ENCODE results near the gene NAA40. TPM values are rescaled to one million over a fixed set of nuclear protein-coding genes. Genes with fewer than 3 reads are reported as not detected.

Gene NAA40
- total and polyA plus RNA-seq, 2 donors (not counting 1 experiment from before 2014, with no cell fraction given) = 9.2 to 19.7 TPM

DNA sequence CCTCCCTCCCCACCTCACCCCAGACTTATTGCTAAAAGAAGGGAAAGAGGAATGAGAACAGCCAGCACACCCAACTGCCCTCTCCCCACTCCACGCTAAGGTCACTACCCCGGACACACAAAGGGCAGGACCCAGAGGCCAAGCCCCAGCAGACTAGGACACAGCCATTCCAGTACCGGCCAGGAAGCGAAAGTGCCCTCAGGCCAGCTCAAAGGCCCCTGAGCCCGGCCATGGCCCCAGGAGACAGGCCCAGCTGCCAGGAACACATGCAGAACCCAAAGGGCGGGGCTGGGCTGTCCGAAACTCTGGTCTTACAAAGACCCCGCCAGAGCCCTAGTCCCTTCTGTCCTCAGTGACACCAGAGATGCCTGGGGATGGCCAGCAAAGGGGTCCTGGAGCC lies 27.4 kb upstream of the NAA40 start:
- H3K4me2 ChIP-seq (ENCODE audit: extremely low read depth, insufficient read depth, low read length) = no peak overlapping the region
- H3K79me2 ChIP-seq (ENCODE audit: control insufficient read depth, insufficient read depth, low read length) = no peaks in the 10 kb centered on the region
- H3K4me1 ChIP-seq (ENCODE audit: control insufficient read depth, extremely low read depth, insufficient read depth, low read length) = peaks cover 3% of the 10 kb centered on the region
- no peak overlapping the region for H3K27ac ChIP-seq (ENCODE audit: insufficient read depth, low read length)
- H3K27me3 ChIP-seq (ENCODE audit: control insufficient read depth, insufficient read depth, low read length) = no peaks in the 10 kb centered on the region
- no peaks in the 10 kb centered on the region for H4K20me1 ChIP-seq (ENCODE audit: control insufficient read depth, extremely low read depth, insufficient read depth, low read length)
- no peak overlapping the region for H2AFZ ChIP-seq (ENCODE audit: low read length)
- H3K9ac ChIP-seq (ENCODE audit: insufficient read depth, low read length) = no peak overlapping the region
- DNase-seq (ENCODE audit: low read depth in 2 of 2) = no peak
- no peak overlapping the region for H3K4me3 ChIP-seq (replicated peaks in 1 of 4; ENCODE audit: control extremely low read depth in 1 of 4, insufficient read depth in 1 of 4, low read depth in 3 of 4, low read length in 4 of 4)
- no peaks in the 10 kb centered on the region for H3K9me3 ChIP-seq (ENCODE audit: control insufficient read depth, insufficient read depth, low read depth, low read length)
- H3K36me3 ChIP-seq (ENCODE audit: control insufficient read depth, insufficient read depth, low read length) = peaks cover 9% of the 10 kb centered on the region
- TF ChIP-seq CTCF (conservative IDR thresholded peaks at IDR 0.05 in 1 of 2, IDR thresholded peaks at IDR 0.05 in 1 of 2; ENCODE audit: low read depth in 1 of 2, low read length in 2 of 2) = no peak
- TF ChIP-seq EZH2 (IDR thresholded peaks at IDR 0.05; ENCODE audit: low read length, missing control alignments) = no peak

GRCh38 chr11:63911876-63912275 lies 26.9 kb upstream of the NAA40 start:
- H3K9me3 ChIP-seq (ENCODE audit: control insufficient read depth, insufficient read depth, low read depth, low read length) = no peaks in the 10 kb centered on the region
- H3K4me2 ChIP-seq (ENCODE audit: extremely low read depth, insufficient read depth, low read length) = no peak overlapping the region
- H2AFZ ChIP-seq (ENCODE audit: low read length) = no peak overlapping the region
- H3K4me1 ChIP-seq (ENCODE audit: control insufficient read depth, extremely low read depth, insufficient read depth, low read length) = peaks cover 3% of the 10 kb centered on the region
- no peak for TF ChIP-seq CTCF (conservative IDR thresholded peaks at IDR 0.05 in 1 of 2, IDR thresholded peaks at IDR 0.05 in 1 of 2; ENCODE audit: low read depth in 1 of 2, low read length in 2 of 2)
- no peak for TF ChIP-seq EZH2 (IDR thresholded peaks at IDR 0.05; ENCODE audit: low read length, missing control alignments)
- H3K4me3 ChIP-seq (replicated peaks in 1 of 4; ENCODE audit: control extremely low read depth in 1 of 4, insufficient read depth in 1 of 4, low read depth in 3 of 4, low read length in 4 of 4) = no peak overlapping the region
- H4K20me1 ChIP-seq (ENCODE audit: control insufficient read depth, extremely low read depth, insufficient read depth, low read length) = no peaks in the 10 kb centered on the region
- H3K27me3 ChIP-seq (ENCODE audit: control insufficient read depth, insufficient read depth, low read length) = no peaks in the 10 kb centered on the region
- no peak overlapping the region for H3K27ac ChIP-seq (ENCODE audit: insufficient read depth, low read length)
- no peaks in the 10 kb centered on the region for H3K79me2 ChIP-seq (ENCODE audit: control insufficient read depth, insufficient read depth, low read length)
- peaks cover 9% of the 10 kb centered on the region for H3K36me3 ChIP-seq (ENCODE audit: control insufficient read depth, insufficient read depth, low read length)
- no peak for DNase-seq (ENCODE audit: low read depth in 2 of 2)
- no peak overlapping the region for H3K9ac ChIP-seq (ENCODE audit: insufficient read depth, low read length)

GRCh38 chr11:63912678-63913077 lies 26.1 kb upstream of the NAA40 start:
- TF ChIP-seq EZH2 (IDR thresholded peaks at IDR 0.05; ENCODE audit: low read length, missing control alignments) = no peak
- TF ChIP-seq CTCF (conservative IDR thresholded peaks at IDR 0.05 in 1 of 2, IDR thresholded peaks at IDR 0.05 in 1 of 2; ENCODE audit: low read depth in 1 of 2, low read length in 2 of 2) = no peak
- Histone ChIP-seq H3K4me1 (ENCODE audit: control insufficient read depth, extremely low read depth, insufficient read depth, low read length) (peaks cover 6% of the 10 kb centered on the region), H4K20me1 (ENCODE audit: control insufficient read depth, extremely low read depth, insufficient read depth, low read length) (no peaks in the 10 kb centered on the region), H3K36me3 (ENCODE audit: control insufficient read depth, insufficient read depth, low read length) (peaks cover 8% of the 10 kb centered on the region), H3K79me2 (ENCODE audit: control insufficient read depth, insufficient read depth, low read length) (no peaks in the 10 kb centered on the region), H3K9ac (ENCODE audit: insufficient read depth, low read length) (no peak overlapping the region), H3K27ac (ENCODE audit: insufficient read depth, low read length) (no peak overlapping the region), H3K4me2 (ENCODE audit: extremely low read depth, insufficient read depth, low read length) (no peak overlapping the region), H3K4me3 (replicated peaks in 1 of 4; ENCODE audit: control extremely low read depth in 1 of 4, insufficient read depth in 1 of 4, low read depth in 3 of 4, low read length in 4 of 4) (no peak overlapping the region), H3K9me3 (ENCODE audit: control insufficient read depth, insufficient read depth, low read depth, low read length) (no peaks in the 10 kb centered on the region), H2AFZ (ENCODE audit: low read length) (no peak overlapping the region), H3K27me3 (ENCODE audit: control insufficient read depth, insufficient read depth, low read length) (no peaks in the 10 kb centered on the region)
- DNase-seq (ENCODE audit: low read depth in 2 of 2) = no peak
